GM18858 (cell line): ENCODE data around the gene KBTBD2.
A peak's percentile ranks its signal among the peaks of the same experiment; 100 is the strongest.
"Not testable (repeated sequence)": the region's sequence is repeated elsewhere in the genome, so short reads cannot be mapped to it uniquely, and the experiment has no call there.

ENCODE experiments used
- ATAC-seq: cut with Tn5 transposase; IDR thresholded peaks from one replicate; pipeline ENCODE4 v1.9.1; 2021; ENCODE audit not compliant: unreplicated experiment

KBTBD2 gene

DNA sequence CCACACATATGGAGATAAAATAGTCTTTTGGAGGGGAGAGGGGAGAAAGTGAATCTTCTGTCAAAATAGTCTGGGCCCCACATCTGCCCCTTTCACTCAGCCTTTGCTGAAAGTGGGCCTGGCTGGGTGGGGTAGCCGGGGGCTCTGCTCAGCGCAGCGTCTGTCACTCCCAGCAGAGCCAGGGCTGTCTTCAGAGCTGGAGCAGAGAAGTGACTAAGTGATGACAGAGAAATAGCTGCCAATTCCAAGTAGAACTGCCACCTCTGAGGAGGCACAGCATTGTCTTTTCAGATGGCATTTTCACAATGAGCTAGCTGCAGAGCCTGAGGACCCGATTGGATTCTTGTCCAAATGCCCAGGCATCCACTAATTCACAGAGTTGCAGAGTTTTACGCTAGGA is 34.5 kb downstream of the KBTBD2 start:
- ATAC-seq: not testable (repeated sequence)

DNA sequence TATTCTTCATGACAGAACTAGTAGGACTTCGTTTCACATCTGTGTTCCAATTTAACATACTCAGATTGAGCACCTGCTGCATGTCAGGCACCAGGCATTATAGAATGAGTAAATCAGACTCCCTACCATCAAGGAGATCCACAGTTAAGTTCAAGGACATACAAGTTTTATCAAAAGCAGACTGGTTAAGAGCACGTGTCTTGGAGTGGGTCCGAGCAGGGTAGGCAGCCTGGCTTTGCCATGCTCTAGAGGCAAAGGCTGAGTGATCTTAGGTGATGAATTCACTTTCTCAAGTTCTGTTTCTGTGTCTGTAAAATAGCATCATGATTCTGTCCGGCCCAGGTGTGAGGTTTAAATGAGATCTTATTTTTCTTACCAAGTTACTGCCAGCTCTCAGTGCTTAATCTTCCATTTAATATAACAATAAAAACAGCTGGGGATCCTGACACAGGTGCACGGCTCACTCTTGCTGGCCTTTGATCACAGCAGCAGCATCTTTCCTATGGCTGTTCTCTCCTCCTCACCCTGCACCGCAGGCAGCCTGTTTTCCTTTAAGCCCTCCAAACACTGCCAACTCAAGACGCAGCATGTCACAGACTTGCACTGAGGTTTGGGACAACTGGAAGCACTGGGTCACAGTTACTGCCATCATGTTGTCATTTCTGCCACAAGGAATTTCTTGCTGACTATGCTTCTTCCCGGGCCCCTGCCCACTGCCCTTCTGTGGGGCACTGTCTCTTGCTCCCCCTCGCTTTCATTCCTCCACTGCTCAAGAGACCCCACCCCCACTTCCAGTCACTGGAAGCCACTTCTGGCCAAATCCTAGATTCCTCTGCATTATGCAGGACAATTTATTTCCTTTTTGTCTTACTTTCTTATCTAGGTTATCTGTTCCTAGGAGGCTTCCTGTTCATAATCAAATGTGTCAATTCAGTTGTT is 35.5 kb downstream of the KBTBD2 start:
- not testable (repeated sequence) for ATAC-seq

DNA sequence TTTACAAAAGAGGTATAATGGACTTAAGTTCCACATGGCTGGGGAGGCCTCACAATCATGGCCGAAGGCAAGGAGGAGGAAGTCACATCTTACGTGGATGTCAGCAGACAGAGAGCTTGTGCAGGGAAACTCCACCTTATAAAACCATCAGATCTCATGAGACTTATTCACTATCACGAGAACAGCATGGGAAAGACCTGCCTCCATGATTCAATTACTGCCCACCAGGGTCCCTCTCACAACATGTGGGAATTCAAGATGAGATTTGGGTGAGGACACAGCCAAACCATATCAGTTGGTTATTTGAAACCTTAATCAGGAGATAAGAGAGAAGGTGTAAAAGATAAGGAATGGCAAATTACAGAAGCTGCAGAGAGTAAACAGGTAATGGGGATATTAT is 40.9 kb downstream of the KBTBD2 start:
- ATAC-seq: not testable (repeated sequence)

DNA sequence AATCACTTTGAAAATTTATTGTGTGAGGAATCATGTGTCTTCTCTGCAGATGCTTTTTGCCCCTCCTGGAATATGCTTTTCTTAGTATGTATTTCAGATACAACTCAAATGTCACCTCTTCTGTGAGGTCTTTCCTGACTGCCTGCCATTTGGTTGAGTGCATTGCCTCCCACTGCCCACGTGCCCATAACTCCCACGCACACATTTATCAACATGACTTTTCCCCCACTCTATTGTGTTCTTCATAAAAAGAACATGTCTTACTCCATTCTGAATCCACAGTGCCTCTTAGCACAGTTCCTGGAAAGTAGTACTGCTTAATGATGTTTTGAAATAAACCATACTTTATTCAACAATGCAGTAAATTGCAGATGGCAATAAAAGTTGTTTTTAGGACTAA is 42.9 kb downstream of the KBTBD2 start:
- ATAC-seq: not testable (repeated sequence)

DNA sequence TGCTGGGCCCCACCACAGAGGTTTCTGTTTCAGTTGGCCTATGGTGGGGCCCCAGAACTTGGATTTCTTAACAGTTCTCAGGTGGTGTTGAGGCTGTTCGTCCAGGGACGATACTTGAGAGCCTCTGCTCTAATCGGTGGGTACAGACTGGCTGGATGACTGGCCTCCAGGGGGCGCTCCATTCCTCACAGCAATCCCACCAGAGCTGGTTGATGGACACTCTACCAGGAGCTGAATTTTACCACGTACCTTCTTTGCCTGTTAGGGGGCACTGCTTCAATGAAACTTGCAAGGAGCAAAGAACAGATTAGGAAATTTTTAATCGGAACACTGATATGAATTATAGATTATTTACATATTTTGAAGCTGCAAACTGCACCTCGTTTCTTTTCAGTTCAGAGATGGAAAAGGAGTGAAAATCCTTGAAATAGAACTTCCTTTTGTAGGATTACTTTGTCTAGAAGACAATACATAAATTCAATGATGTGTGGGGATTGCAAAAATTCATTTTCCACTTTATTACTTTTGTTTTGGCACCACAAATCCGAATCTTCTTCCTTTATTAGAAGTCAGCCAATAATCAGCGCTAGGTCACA is 44.8 kb downstream of the KBTBD2 start:
- ATAC-seq: peak; percentile 98

DNA sequence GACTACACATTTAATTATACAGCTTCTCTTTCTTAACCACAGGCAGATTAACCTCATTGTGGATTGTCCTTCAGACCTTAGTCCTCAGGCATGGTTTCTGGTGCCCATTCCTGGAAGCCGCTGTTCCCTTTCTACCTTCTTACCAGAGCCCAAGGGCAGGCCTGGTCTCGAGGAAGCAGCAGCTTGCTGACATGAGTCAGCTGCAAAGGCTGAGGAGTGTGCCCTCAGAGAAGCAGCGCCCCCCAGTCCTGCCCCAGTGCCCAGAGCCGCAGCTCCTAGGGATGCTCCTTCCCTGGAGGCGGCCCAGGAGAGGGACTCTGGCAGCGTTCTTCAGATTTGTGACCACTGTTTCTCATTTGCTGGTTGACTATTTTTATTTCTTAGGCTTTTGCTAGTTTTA is 46.8 kb downstream of the KBTBD2 start:
- not testable (repeated sequence) for ATAC-seq

DNA sequence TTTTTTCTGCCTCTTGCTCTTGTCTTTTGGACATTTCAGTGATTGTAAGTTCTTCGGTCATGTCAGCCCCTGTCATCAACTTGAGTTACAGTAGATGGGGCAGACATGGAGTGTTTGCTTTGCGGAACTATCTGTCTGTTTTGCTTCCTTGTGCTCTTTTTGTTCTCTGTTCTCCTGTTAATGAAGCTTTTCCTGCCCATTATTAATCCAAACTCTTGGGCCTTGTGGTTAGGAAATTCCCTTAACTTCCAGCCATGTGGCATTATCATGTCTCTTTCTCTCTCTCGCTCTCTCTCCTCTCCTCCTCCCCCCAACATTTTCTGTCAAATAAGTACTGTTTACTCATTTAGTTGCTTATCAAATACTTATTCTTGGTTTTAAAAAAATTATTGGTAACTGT is 47.8 kb downstream of the KBTBD2 start:
- ATAC-seq: not testable (repeated sequence)

DNA sequence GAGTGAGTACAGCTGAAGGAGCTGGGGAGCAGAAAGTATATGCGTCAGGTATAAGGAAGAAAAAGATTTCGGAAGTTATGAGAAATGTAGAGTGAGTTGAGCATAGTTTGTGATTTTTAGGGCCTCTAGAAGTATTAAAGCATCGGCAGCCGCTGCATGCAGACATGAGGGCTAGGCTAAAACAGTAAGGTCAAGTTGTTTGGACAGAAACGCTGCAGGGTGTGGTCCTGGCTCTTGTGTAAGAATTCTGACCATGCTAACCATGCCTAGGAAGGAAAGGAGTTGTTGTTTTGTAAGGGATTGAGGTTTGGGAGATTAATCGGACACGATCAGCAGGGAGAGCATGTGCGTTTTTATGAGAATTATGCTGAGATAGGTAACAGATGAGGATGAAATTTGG is 51.7 kb downstream of the KBTBD2 start:
- not testable (repeated sequence) for ATAC-seq

DNA sequence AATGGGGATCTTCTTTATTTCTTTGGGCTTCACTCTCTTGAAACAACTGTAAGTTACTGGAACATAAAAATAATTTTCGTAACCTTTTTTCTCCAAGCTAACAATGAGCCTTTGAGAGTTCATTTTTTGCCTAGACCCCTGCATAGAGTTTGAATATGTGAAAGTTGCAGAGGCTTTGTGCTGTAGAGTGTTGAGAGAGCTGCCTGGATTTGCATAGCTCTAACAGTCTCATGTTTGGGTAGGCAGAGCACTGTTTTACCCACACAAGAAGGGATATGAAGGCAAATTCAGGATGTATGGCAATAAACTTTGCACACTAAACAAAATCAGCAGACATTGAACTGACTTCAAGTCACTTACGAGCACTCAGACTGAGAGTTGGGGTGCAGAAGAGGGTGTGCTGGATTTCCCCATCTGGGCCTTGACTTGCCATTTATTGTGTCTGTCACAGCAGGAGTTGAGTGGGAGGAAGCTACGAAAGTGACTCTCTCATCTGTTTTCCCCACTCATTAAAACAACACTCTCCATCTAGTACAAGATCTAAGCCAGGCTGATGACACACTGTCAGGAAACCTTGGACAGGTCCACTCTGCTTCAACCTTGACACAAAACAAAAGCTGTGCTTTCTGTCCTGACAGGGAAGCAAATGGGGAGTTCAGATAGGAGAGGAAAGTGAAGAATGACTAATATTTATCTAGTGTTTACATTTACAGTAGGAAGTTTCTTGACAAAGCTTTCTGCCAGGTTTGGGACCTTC is 62.4 kb downstream of the KBTBD2 start:
- peak; percentile 51 for ATAC-seq
